CD4-positive, alpha-beta T cell treated with Interleukin-15 for 4 hours (primary cell): Measurements from ENCODE around the gene PSENEN.
"Not testable (repeated sequence)": the region's sequence is repeated elsewhere in the genome, so short reads cannot be mapped to it uniquely, and the experiment has no call there.

Experiments used
- DNase-seq: peaks from one replicate; pipeline ENCODE4 v3.0.0-alpha.2; 2020; ENCODE audit warnings: low spot score

PSENEN gene

GRCh38 chr19:35789195-35789977 lies 43.9 kb downstream of the PSENEN start:
- no peak for DNase-seq

DNA sequence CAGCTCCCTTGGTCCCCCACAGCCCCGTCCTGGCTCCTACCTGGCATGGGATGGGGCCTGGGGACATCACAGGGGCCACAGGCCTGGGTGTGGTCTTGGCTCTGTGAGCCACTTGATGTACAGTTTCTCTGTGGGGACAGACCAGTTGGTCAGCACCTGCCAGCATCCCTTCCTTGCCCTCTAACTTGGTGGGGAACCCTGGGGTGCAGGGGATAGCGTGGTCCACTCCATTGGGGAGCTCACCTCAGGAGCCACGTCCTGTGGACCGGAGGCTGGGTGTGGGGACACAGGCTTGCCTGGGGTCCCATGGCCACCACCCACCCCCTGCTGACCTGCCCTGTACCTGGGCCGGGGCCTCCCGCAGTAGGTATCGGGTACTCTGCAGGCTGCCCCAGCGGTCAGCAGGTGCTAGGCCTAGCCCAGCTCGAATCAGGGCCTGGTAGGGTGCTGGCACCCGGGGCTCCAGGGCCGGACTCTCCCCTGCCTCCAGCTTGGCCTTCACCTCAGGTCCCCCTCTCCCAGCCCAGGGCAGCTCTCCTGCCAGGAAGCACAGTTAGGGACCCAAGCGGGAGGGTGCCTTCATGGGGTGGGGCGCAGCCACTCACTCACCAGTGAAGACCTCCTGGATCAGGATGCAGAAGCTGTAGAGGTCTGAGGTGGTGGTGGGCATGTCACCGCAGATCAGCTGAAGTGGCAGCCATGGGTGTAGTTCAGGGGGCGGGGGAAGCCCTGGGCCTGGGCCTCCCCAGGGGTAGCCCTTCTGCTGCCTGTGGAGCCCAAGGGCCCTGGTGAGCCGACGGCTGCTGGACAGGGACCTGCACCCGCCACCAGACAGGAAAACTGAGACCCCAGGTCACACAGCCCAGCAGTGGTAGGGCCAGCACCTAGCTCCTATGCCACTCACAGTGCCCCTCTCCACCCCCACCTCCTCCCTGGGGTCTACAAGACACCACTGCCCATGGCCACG lies 44.8 kb downstream of the PSENEN start:
- DNase-seq, result no peak

GRCh38 chr19:35790981-35791813 lies 45.7 kb downstream of the PSENEN start:
- no peak for DNase-seq

- DNase-seq, result no peak
Measured at GRCh38 chr19:35791814-35792279, 46.4 kb downstream of the PSENEN start.

DNA sequence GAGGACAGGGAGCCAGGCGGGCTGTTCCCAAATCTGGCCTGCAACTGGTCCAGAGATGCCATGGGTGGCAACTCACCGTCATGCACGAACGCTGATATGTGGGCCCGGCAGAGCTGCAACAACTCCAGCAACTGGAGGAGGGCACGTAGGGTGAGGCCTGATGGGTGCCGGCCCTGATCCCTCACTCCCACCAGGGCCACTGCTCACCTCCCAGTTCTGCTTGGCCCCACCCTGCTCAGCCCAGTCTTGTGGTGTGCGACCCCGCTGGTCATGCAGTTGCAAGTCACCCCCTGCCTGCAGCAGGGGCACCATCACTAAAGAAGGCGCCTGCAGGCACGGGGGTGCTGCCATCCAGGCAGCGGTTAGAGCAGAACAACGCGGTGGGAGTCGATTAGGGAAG lies 46.9 kb downstream of the PSENEN start:
- no peak for DNase-seq

DNA sequence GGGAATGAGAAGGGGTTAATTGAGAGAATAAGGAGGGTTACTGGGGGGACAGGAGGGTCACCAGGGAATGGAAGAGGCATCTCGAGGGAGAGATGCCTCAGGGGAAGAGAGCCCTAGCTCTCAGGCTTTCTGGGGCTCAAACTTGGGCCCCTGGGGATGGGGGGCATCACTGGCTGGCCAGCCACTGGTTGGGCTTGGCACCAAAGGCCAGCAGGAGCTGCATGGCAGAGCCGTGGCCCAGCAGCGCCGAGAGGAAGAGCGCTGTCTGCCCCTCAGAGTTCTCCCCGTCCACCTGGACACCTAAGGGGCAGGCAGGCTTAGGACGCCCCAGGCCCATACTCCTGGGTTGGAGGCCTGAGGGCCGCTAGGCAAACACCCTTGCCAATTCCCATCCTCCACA lies 47.4 kb downstream of the PSENEN start:
- no peak for DNase-seq

DNA sequence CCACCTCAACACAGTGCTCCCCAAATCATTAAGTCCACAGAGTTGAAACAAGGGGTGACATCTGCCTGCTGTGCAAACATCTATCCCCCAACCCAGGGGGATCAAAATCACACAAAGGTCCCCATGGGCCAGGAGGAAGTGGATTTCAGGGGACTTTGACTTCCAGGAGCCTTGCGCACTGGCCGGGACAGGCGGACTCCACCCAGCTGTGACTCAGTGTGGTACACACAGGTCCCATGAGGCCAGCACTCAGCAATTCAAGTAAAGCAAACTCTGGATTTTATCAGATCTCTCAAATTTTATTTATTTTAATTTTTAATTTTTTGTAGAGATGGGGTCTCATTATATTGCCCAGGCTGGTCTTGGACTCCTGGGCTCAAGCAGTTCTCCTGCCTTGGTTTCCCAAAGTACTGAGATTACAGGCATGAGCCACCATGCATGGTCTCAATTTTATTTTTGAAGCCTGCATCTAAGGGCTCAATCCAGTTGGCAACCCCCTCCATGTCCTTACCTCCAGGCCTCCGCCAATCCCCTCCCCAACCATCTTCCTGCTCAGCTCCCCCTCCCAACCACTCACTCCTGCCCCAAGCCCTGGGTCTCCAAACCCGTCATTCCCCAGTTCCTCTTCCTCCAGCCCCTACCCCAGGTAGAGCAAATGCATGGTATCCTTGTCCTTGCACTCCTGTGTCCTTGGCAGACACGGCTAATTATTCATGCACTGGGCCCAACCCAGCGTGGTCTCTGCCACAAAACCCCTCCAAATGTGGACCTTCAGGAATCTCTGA lies 48.1 kb downstream of the PSENEN start:
- no peak for DNase-seq

GRCh38 chr19:35795564-35795963 lies 50.1 kb downstream of the PSENEN start:
- not testable (repeated sequence) for DNase-seq
